ENCODE data around the gene AMPD3.
A peak's percentile ranks its signal among the peaks of the same experiment; 100 is the strongest.

Gene AMPD3

GRCh38 chr11:10410844-10411200, 44.2 kb upstream of the AMPD3 start:
- no peak for TF ChIP-seq CTCF (IDR thresholded peaks at IDR 0.05; ENCODE audit: low read depth, low read length)
- DNase-seq (ENCODE audit: extremely low read depth, low read depth) = no peak

GRCh38 chr11:10412266-10412665, 42.8 kb upstream of the AMPD3 start:
- no peak for TF ChIP-seq CTCF (IDR thresholded peaks at IDR 0.05; ENCODE audit: low read depth, low read length)

DNA sequence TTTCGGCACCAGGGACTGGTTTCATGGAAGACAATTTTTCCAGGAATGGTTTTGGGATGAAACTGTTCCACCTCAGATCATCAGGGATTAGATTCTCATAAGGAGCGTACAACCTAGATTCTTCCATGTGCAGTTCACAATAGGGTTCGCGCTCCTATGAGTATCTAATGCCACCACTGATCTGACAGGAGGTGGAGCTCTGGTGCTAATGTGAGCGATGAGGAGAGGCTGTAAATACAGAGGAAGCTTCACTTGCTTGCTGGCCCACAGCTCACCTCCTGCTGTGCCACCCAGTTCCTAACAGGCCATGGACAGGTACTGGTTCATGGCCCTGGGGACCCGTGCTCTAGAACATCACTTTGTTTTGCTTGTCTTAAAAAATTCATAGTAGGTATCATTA, 41.8 kb upstream of the AMPD3 start:
- DNase-seq (ENCODE audit: extremely low read depth, low read depth) = no peak
- TF ChIP-seq CTCF (IDR thresholded peaks at IDR 0.05; ENCODE audit: low read depth, low read length) = peak; percentile 5

More at GRCh38 chr11:10412266-10412665, 42.8 kb upstream of the AMPD3 start:
- DNase-seq (ENCODE audit: extremely low read depth, low read depth) = no peak

- DNase-seq (ENCODE audit: extremely low read depth, low read depth) = no peak
- TF ChIP-seq CTCF (IDR thresholded peaks at IDR 0.05; ENCODE audit: low read depth, low read length) = no peak
Observed at GRCh38 chr11:10414181-10414580, 40.9 kb upstream of the AMPD3 start.

GRCh38 chr11:10414659-10415058, 40.4 kb upstream of the AMPD3 start:
- TF ChIP-seq CTCF (IDR thresholded peaks at IDR 0.05; ENCODE audit: low read depth, low read length) = no peak
- no peak for DNase-seq (ENCODE audit: extremely low read depth, low read depth)

DNA sequence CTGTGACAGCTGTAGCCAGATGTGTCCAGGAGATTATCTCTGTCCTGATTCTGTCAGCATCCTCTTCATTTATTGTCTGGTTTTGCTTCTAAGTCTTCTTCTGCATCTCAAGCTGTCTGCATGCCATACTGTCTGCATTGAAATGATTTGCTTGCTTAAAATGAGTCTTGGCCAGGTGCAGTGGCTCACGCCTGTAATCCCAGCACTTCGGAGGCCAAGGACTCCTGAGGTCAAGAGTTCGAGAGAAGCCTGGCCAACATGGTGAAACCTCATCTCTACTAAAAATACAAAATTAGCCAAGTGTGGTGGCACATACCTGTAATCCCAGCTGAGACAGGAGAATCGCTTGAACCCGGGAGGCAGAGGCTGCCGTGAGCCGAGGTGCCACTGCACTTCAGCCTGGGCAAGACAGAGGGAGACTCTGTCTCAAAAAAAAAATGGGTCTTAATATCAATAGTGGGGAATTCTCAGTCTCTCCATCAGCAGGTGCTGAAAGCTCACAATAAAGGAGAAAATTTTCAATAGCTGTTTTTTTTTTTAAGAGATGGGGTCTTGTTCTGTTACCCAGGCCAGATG, 39.2 kb upstream of the AMPD3 start:
- no peak for TF ChIP-seq CTCF (IDR thresholded peaks at IDR 0.05; ENCODE audit: low read depth, low read length)
- DNase-seq (ENCODE audit: extremely low read depth, low read depth) = no peak

GRCh38 chr11:10418259-10418949, 36.7 kb upstream of the AMPD3 start:
- no peak for TF ChIP-seq CTCF (IDR thresholded peaks at IDR 0.05; ENCODE audit: low read depth, low read length)
- no peak for DNase-seq (ENCODE audit: extremely low read depth, low read depth)
